Retinal pigment epithelial cell (primary cell): Measurements from ENCODE around the gene RIBC2.
A peak's percentile ranks its signal among the peaks of the same experiment; 100 is the strongest.
"Not testable (repeated sequence)": the region's sequence is repeated elsewhere in the genome, so short reads cannot be mapped to it uniquely, and the experiment has no call there.

Experiments
- DNase-seq: peaks from one replicate; pipeline ENCODE4 v3.0.0-alpha.2; 2010; ENCODE audit warnings: low read depth
- H3K4me3 ChIP-seq: 2 replicates; pipeline ENCODE4 v1.5.1; 2011; ENCODE audit warnings: mild to moderate bottlenecking, low read length, control low read depth, moderate library complexity
- TF ChIP-seq, protein P1 (sequence below): conservative IDR thresholded peaks from 2 replicates; pipeline ENCODE4 v1.5.1; 2011; ENCODE audit warnings: low read depth, low read length, control low read depth, inconsistent platforms

The RIBC2 gene, protein sequence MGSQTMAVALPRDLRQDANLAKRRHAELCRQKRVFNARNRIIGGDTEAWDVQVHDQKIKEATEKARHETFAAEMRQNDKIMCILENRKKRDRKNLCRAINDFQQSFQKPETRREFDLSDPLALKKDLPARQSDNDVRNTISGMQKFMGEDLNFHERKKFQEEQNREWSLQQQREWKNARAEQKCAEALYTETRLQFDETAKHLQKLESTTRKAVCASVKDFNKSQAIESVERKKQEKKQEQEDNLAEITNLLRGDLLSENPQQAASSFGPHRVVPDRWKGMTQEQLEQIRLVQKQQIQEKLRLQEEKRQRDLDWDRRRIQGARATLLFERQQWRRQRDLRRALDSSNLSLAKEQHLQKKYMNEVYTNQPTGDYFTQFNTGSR

DNA sequence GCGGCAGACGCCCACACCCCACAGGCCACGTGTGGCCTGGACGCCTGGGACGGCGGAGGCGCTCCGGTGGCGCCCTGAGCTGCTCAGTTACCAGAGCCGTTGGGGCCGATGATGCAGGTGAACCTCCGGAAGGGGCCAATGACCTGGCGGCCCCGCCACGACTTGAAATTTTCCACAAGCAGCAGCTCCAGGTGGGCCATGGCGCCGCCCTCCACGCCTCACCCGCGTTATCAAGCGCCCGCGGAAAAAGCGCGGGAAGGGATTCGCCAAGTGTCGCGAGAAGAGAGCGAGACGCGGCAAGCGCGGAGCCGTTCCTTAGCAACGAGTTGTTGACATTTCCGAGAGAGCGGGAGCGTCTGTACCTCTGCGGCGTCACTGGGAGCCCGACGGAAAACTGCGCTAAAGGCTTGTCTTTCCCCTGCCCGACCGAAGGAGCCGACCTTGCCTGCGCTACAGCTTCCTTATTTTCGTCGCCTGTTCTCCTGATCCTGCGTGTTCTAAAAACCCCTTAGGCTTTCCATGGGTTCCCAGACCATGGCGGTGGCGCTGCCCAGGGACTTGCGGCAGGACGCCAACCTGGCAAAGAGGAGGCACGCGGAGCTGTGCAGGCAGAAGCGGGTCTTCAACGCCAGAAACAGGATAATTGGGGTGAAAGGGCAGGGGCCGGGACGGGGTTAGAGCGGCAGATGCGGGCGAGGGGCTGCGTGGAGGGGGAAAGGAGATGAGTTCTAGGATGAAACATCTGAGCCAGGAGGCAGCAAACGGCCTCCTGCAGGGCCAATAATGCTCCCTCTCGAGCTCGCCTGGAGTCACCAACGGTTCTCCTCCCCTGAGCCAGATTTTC is at the start of gene RIBC2, which contains the start of gene SMC1B:
Gene RIBC2, plus strand, starts transcription at position 326 of the 844 bp plus-strand sequence. Its CDS starts 194 bp downstream, at position 520.
Gene SMC1B, minus strand, starts transcription at position 232 of the 844 bp plus-strand sequence. Its CDS starts 32 bp downstream, at position 200.
- peak within 1 kb of the TSS; percentile 68 for H3K4me3 ChIP-seq
- TF ChIP-seq, protein P1, sequence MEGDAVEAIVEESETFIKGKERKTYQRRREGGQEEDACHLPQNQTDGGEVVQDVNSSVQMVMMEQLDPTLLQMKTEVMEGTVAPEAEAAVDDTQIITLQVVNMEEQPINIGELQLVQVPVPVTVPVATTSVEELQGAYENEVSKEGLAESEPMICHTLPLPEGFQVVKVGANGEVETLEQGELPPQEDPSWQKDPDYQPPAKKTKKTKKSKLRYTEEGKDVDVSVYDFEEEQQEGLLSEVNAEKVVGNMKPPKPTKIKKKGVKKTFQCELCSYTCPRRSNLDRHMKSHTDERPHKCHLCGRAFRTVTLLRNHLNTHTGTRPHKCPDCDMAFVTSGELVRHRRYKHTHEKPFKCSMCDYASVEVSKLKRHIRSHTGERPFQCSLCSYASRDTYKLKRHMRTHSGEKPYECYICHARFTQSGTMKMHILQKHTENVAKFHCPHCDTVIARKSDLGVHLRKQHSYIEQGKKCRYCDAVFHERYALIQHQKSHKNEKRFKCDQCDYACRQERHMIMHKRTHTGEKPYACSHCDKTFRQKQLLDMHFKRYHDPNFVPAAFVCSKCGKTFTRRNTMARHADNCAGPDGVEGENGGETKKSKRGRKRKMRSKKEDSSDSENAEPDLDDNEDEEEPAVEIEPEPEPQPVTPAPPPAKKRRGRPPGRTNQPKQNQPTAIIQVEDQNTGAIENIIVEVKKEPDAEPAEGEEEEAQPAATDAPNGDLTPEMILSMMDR = no peak
- DNase-seq = peak; percentile 28

GRCh38 chr22:45366713-45367112 is 46.8 kb upstream of the RIBC2 start:
- no peak overlapping the region for H3K4me3 ChIP-seq
- TF ChIP-seq, protein P1 = no peak
- no peak for DNase-seq

- H3K4me3 ChIP-seq, DNase-seq: not testable (repeated sequence)
These were observed 39.9 kb upstream of the RIBC2 start for GRCh38 chr22:45373592-45373991.

GRCh38 chr22:45376009-45376408 is 37.5 kb upstream of the RIBC2 start:
- TF ChIP-seq, protein P1 = no peak
- DNase-seq = no peak
- no peak overlapping the region for H3K4me3 ChIP-seq

DNA sequence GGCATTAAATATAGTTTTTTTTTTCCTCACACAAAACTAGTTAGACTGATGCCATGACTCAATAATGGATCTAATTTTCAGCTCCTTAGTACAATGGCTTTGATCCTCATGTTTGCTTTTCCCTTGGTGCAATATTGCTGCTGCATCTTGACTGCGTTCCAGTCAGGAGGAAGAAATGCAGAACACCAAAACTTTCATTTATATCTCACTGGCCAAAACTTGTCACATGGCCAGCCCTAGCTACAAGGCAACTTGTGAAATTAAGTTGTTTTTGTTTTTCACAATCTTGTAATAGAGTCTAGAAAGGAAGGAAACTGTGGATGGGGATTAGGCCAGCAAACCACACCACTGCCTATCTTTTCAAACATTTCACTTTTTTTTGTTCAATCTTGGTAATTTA is 36.8 kb upstream of the RIBC2 start:
- no peak for DNase-seq
- TF ChIP-seq, protein P1 = no peak
- H3K4me3 ChIP-seq = no peak overlapping the region

- H3K4me3 ChIP-seq = no peak overlapping the region
- DNase-seq = no peak
- TF ChIP-seq, protein P1 = no peak
These were observed 32.1 kb upstream of the RIBC2 start for GRCh38 chr22:45381348-45381747.

GRCh38 chr22:45389546-45389945 is 23.9 kb upstream of the RIBC2 start:
- TF ChIP-seq, protein P1 = no peak
- no peak overlapping the region for H3K4me3 ChIP-seq
- no peak for DNase-seq
